Suprapubic skin (tissue), 4 donors: ENCODE data around the gene MAP3K8. TPM values are rescaled to one million over a fixed set of nuclear protein-coding genes. Genes with fewer than 3 reads are reported as not detected.

Experiments used
- DNase-seq, 2 donors: peaks; one replicate each; pipeline ENCODE4 v3.0.0-alpha.2; 2019; ENCODE audit warnings: low spot score in 2 of 2
- H3K27ac ChIP-seq: fragments of 200-600 bp; sonication (generic); one replicate; pipeline ENCODE4 v1.5.1; 2019
- H3K27me3 ChIP-seq: fragments of 200-600 bp; sonication (generic); one replicate; pipeline ENCODE4 v1.5.1; 2019
- H3K36me3 ChIP-seq: fragments of 200-600 bp; sonication (generic); one replicate; pipeline ENCODE4 v1.5.1; 2019
- H3K4me1 ChIP-seq: fragments of 200-600 bp; sonication (generic); one replicate; pipeline ENCODE4 v1.5.1; 2019
- H3K4me3 ChIP-seq: fragments of 200-600 bp; sonication (generic); one replicate; pipeline ENCODE4 v1.5.1; 2019; ENCODE audit warnings: mild to moderate bottlenecking
- H3K9me3 ChIP-seq: fragments of 200-600 bp; sonication (generic); one replicate; pipeline ENCODE4 v1.5.1; 2019
- EP300 ChIP-seq: sonication (generic); formaldehyde crosslinking; IDR thresholded peaks from one replicate; pipeline ENCODE4 v1.6.1; 2017; ENCODE audit warnings: antibody characterized with exemption
- POLR2A ChIP-seq, 2 donors: fragments of 450-650 bp; IDR thresholded peaks; one replicate each; pipeline ENCODE4 v1.6.1; 2017; ENCODE audit warnings: antibody characterized with exemption in 2 of 2, mild to moderate bottlenecking in 2 of 2, moderate library complexity in 2 of 2
- POLR2AphosphoS5 ChIP-seq, 3 donors: sonication (generic); formaldehyde crosslinking; IDR thresholded peaks; one replicate each; pipeline ENCODE4 v1.6.1; 2017; ENCODE audit warnings: antibody characterized with exemption in 3 of 3
- WGBS: methylation state at CpG from one replicate; pipeline ENCODE4 v1.1.5; 2018; 5-methylcytosine and 5-hydroxymethylcytosine counted together
- total RNA-seq, 4 donors: library from RNA; depleted of rRNA; stranded (reverse); fragments of >200 nt; gene quantifications; one replicate each; pipeline ENCODE4 v1.1.0, GENCODE V29; 2016
- TF ChIP-seq, protein P1 (sequence below), 2 donors: fragments of 200-600 bp in 1 of 2; fragments of 450-650 bp in 1 of 2; sonication (generic) in 1 of 2; IDR thresholded peaks; one replicate each; pipeline ENCODE4 v1.5.1; 2016 to 2019; ENCODE audit warnings: antibody characterized with exemption in 2 of 2, mild to moderate bottlenecking in 1 of 2, moderate library complexity in 1 of 2

The MAP3K8 gene
- total RNA-seq, 4 donors from 2014 or later, result 21.9 to 56.4 (median 54.2) TPM

DNA sequence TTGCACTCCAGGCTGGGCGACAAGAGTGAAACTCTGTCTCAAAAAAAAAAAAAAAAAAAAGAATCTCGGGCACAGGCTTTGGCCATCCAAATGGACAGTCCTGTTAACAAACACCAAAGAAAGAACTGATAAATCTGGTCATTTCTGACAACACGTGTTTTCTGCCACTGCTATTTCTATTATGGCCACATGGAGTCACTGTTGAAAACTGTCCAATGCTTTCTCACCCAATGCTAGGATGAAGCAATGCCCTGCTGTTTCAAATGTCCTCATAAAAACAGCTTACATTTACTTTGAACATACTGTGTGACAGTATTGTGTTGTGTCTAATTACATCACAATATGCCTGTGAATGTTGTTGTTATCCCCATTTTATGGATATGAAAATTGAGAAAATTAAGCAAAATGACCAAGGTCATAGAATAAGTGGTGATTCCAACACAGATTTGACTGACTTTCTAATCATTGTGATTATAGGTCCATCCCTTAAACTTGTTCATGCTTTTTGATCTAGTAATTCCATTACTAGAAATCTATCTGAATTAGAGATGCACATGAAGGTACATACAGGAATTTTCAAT, 19.9 kb upstream of the MAP3K8 start:
- Histone ChIP-seq H3K4me3 (no peak overlapping the region), H3K27ac (no peak overlapping the region), H3K36me3 (no peaks in the 10 kb centered on the region), H3K9me3 (no peaks in the 10 kb centered on the region), H3K27me3 (no peaks in the 10 kb centered on the region), H3K4me1 (peaks cover 14% of the 10 kb centered on the region)
- TF ChIP-seq POLR2AphosphoS5 (IDR thresholded peaks at IDR 0.05) (peak; percentile 30 to 60 (median 44)), POLR2A (IDR thresholded peaks at IDR 0.05) (no peak)
- TF ChIP-seq, protein P1, sequence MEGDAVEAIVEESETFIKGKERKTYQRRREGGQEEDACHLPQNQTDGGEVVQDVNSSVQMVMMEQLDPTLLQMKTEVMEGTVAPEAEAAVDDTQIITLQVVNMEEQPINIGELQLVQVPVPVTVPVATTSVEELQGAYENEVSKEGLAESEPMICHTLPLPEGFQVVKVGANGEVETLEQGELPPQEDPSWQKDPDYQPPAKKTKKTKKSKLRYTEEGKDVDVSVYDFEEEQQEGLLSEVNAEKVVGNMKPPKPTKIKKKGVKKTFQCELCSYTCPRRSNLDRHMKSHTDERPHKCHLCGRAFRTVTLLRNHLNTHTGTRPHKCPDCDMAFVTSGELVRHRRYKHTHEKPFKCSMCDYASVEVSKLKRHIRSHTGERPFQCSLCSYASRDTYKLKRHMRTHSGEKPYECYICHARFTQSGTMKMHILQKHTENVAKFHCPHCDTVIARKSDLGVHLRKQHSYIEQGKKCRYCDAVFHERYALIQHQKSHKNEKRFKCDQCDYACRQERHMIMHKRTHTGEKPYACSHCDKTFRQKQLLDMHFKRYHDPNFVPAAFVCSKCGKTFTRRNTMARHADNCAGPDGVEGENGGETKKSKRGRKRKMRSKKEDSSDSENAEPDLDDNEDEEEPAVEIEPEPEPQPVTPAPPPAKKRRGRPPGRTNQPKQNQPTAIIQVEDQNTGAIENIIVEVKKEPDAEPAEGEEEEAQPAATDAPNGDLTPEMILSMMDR (IDR thresholded peaks at IDR 0.05), result peak; percentile 72 to 92
- 38% methylated on average over 3 of the region's 3 CpGs for WGBS
- no peak for DNase-seq

DNA sequence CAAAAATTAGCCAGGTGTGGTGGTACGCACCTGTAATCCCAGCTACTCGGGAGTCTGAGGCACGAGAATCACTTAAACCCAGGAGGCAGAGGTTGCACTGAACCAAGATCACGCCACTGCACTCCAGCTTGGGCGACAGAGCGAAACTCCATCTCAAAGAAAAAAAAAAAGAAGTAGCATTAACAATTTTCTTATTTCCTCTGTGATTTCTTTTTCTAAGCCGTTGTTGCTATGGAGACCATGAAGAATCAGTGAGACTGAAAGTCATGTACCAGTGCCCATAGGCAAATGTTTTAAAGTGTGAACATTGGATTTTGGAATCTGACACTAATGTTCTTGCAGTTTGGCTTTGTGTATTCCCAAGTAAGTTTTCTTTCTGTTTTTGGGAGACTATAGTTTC, 18.4 kb upstream of the MAP3K8 start:
- Histone ChIP-seq H3K36me3 (no peaks in the 10 kb centered on the region), H3K27me3 (no peaks in the 10 kb centered on the region), H3K9me3 (no peaks in the 10 kb centered on the region), H3K27ac (no peak overlapping the region), H3K4me3 (no peak overlapping the region), H3K4me1 (peaks cover 14% of the 10 kb centered on the region)
- TF ChIP-seq, protein P1 (IDR thresholded peaks at IDR 0.05), result no peak
- TF ChIP-seq POLR2AphosphoS5 (IDR thresholded peaks at IDR 0.05) (no peak), EP300 (no peak), POLR2A (IDR thresholded peaks at IDR 0.05) (no peak)
- WGBS, result 86% methylated on average over 7 of the region's 7 CpGs
- no peak for DNase-seq

DNA sequence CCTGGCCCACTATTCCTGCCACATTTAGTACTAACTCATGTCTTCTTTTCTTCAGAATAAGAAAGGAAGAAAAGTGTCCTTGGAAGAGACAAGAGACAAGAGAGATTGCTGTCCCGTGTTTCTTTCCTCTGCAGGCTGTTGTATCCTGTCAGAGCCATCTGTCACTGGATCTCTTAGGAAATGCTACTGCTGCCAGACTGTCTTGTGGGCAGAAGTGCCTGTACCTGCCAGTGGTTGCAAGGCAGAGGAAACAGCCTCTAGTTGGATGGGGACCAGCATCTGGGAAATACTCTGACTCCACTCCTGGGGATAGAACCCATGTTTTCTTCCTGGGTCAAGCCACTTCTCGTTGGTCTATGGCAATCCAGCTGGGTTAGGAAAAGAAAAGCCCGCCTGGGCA, 16.7 kb upstream of the MAP3K8 start:
- 70% methylated on average over 3 of the region's 3 CpGs for WGBS
- peaks cover 14% of the 10 kb centered on the region for H3K4me1 ChIP-seq
- no peak for DNase-seq
- H3K36me3 ChIP-seq, result no peaks in the 10 kb centered on the region
- H3K4me3 ChIP-seq, result no peak overlapping the region
- TF ChIP-seq POLR2A (IDR thresholded peaks at IDR 0.05) (no peak), POLR2AphosphoS5 (IDR thresholded peaks at IDR 0.05) (no peak), EP300 (no peak)
- TF ChIP-seq, protein P1 (IDR thresholded peaks at IDR 0.05), result no peak
- H3K27ac ChIP-seq, result no peak overlapping the region
- H3K9me3 ChIP-seq, result no peaks in the 10 kb centered on the region
- no peaks in the 10 kb centered on the region for H3K27me3 ChIP-seq

DNA sequence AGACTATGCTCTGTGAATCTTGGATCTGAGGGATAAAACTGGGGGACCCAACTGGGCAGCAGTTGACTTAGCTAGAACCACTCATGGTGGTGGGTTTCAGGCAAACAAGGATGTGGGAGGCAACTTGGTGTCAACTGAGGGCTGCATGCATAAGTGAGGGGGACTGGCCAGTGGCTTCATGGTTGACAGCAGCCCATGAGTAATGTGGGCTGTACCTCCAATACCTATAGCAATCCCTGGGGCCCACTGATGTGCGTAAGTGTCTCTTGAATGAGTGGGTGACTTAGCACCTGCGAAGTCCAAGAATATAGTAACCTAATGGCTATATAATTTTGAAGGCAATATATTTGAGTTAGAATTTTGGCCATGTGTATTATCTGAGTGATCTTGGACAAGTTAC, 13.7 kb upstream of the MAP3K8 start:
- Histone ChIP-seq H3K4me1 (peaks cover 22% of the 10 kb centered on the region), H3K27ac (no peak overlapping the region), H3K36me3 (no peaks in the 10 kb centered on the region), H3K4me3 (no peak overlapping the region), H3K9me3 (no peaks in the 10 kb centered on the region), H3K27me3 (no peaks in the 10 kb centered on the region)
- TF ChIP-seq POLR2AphosphoS5 (IDR thresholded peaks at IDR 0.05), result no peak
- TF ChIP-seq, protein P1 (IDR thresholded peaks at IDR 0.05), result no peak
- TF ChIP-seq POLR2A (IDR thresholded peaks at IDR 0.05), result no peak
- TF ChIP-seq EP300, result no peak
- 94% methylated on average over 2 of the region's 2 CpGs for WGBS
- no peak for DNase-seq

DNA sequence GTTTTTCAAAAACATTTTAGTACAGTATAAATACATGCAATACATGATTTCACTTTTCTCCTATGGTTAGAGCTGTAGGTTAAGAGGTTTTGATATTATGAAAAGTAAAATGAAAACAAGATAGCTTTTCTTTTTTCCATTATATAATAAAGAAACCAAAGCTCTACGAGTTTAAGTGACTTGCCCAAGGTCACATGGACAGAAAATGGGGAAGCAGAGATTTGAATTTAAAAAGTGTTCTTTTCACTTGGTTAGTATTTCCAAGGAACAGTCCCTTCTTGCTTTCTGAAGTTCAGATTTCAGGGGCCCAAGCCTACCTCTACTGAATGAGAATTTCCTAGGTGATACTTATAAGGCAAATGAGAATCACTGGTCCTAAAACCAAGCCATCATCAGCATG, 13.2 kb upstream of the MAP3K8 start:
- no peaks in the 10 kb centered on the region for H3K27me3 ChIP-seq
- WGBS, result 83% methylated on average over 1 of the region's 1 CpG
- H3K27ac ChIP-seq, result no peak overlapping the region
- peaks cover 22% of the 10 kb centered on the region for H3K4me1 ChIP-seq
- no peak overlapping the region for H3K4me3 ChIP-seq
- TF ChIP-seq POLR2AphosphoS5 (IDR thresholded peaks at IDR 0.05), result no peak
- no peak for TF ChIP-seq EP300
- TF ChIP-seq POLR2A (IDR thresholded peaks at IDR 0.05), result no peak
- TF ChIP-seq, protein P1 (IDR thresholded peaks at IDR 0.05), result no peak
- H3K36me3 ChIP-seq, result no peaks in the 10 kb centered on the region
- DNase-seq, result no peak
- H3K9me3 ChIP-seq, result no peaks in the 10 kb centered on the region
